ENCODE data around the gene SMIM5. TPM values are rescaled to one million over a fixed set of nuclear protein-coding genes. Genes with fewer than 3 reads are reported as not detected.
A peak's percentile ranks its signal among the peaks of the same experiment; 100 is the strongest.

Gene SMIM5
- total RNA-seq, 1 experiment from 2014 or later: 0.24 TPM

GRCh38 chr17:75688209-75688825 lies 55.1 kb downstream of the SMIM5 start:
- Histone ChIP-seq H3K18ac (ENCODE audit: insufficient read length, low read depth, low read length) (no peak overlapping the region), H2BK12ac (ENCODE audit: insufficient read length, low read depth, low read length) (no peak overlapping the region), H3K4ac (ENCODE audit: low read depth, low read length) (no peak overlapping the region), H2BK120ac (ENCODE audit: low read depth, low read length, poor library complexity, severe bottlenecking) (no peak overlapping the region), H2BK20ac (ENCODE audit: low read depth, low read length, poor library complexity, severe bottlenecking) (no peak overlapping the region), H3K79me1 (ENCODE audit: insufficient read depth, low read depth, low read length, poor library complexity, severe bottlenecking) (no peaks in the 10 kb centered on the region), H4K91ac (ENCODE audit: insufficient read length, low read depth, low read length) (no peak overlapping the region), H3K27ac (ENCODE audit: insufficient read length, low read depth, low read length) (no peak overlapping the region), H3K79me2 (ENCODE audit: insufficient read depth, low read length) (peaks cover 1% of the 10 kb centered on the region; the same call in 1 of the 2 replicates), H3K4me2 (ENCODE audit: insufficient read depth, insufficient read length, low read length) (no peak overlapping the region), H3K14ac (ENCODE audit: insufficient read depth, low read length) (no peak overlapping the region), H3K23me2 (ENCODE audit: insufficient read length, low read depth, low read length, poor library complexity, severe bottlenecking) (no peaks in the 10 kb centered on the region), H3T11ph (ENCODE audit: low read length) (no peak overlapping the region), H3K23ac (ENCODE audit: insufficient read length, low read depth, low read length) (no peak overlapping the region), H2BK15ac (ENCODE audit: low read depth, low read length) (no peak overlapping the region), H2AFZ (ENCODE audit: low read length) (no peak overlapping the region), H3K27me3 (ENCODE audit: insufficient read depth, low read length) (no peaks in the 10 kb centered on the region), H3K56ac (ENCODE audit: insufficient read length, low read depth, low read length) (no peak overlapping the region), H3K9ac (ENCODE audit: extremely low read depth, insufficient read length, low read length) (no peak overlapping the region), H2BK5ac (ENCODE audit: insufficient read length, low read length) (no peak overlapping the region), H2AK5ac (ENCODE audit: insufficient read length, low read length) (no peak overlapping the region), H4K5ac (ENCODE audit: insufficient read length, low read depth, low read length) (no peak overlapping the region), H4K8ac (replicated peaks; ENCODE audit: insufficient read length, low read depth, low read length) (no peak overlapping the region), H3K4me1 (ENCODE audit: insufficient read depth, low read length) (no peaks in the 10 kb centered on the region), H4K20me1 (ENCODE audit: control insufficient read depth, insufficient read depth, insufficient read length) (no peaks in the 10 kb centered on the region), H3K9me3 (ENCODE audit: control insufficient read depth, low read depth, low read length) (no peaks in the 10 kb centered on the region)
- Mint-ChIP-seq H3K9me3 (no peaks in the 10 kb centered on the region), H3K4me1 (peaks cover 19 to 32% of the 10 kb centered on the region in 2 experiments), H3K4me3 (no peak overlapping the region), H3K36me3 (ENCODE audit: insufficient read depth in 1 of 3, low read depth in 3 of 3) (peaks cover 0 to 9% (median 8%) of the 10 kb centered on the region in 3 experiments; a peak in 4 of 7 replicates), H3K27ac (peak overlapping the region; percentile 64 to 79 (median 77)), H3K27me3 (ENCODE audit: low read depth) (no peaks in the 10 kb centered on the region)
- no CpG with 5 or more reads among the region's 11 CpGs for WGBS (ENCODE audit: extremely low coverage, insufficient read length, low lambda C conversion rate)
- no peak for DNase-seq
- TF ChIP-seq CTCF (conservative IDR thresholded peaks at IDR 0.05): no peak

Data from H9 (cell line).